SK-N-SH (cell line): ENCODE results near the gene CIAO2B. TPM values are rescaled to one million over a fixed set of nuclear protein-coding genes. Genes with fewer than 3 reads are reported as not detected.

Experiments
- CTCF ChIA-PET: fragments of 300-600, 350-600 bp; formaldehyde crosslinking; extraction: SDS; loops from one replicate; lab custom pipeline; 2021; lab: Yijun Ruan, JAX
- POLR2A ChIA-PET: fragments of 350-600 bp; sonication (Branson Sonifier 250); formaldehyde crosslinking; extraction: SDS; loops from one replicate; lab custom pipeline; 2020; ENCODE audit warnings: antibody characterized with exemption, inconsistent platforms; lab: Yijun Ruan, JAX
- DNase-seq: peaks from one replicate; pipeline ENCODE4 v3.0.0; 2012
- H2AFZ ChIP-seq: fragments of 200-600 bp; sonication (generic); 2 replicates; pipeline ENCODE4 v1.8.1; 2016; ENCODE audit warnings: antibody characterized with exemption, mild to moderate bottlenecking, low read depth
- H3F3A ChIP-seq: fragments of 200-600 bp; sonication (generic); replicated peaks from 2 replicates; pipeline ENCODE3; 2016; ENCODE audit warnings: antibody characterized with exemption, mild to moderate bottlenecking; ENCODE audit not compliant: insufficient read depth
- H3K27ac ChIP-seq, 2 experiments: fragments of 200-500 bp in 1 of 2; fragments of 200-600 bp in 1 of 2; sonication (Bioruptor generic) in 1 of 2; sonication (generic), shearing (Covaris generic) in 1 of 2; 2 replicates each; pipeline versions ENCODE4 v1.5.1 to v1.6.1; 2014 to 2016; ENCODE audit warnings: low read depth in 2 of 2, inconsistent platforms in 1 of 2, low read length in 1 of 2, mild to moderate bottlenecking in 1 of 2, mixed read lengths in 1 of 2
- H3K27me3 ChIP-seq: fragments of 200-600 bp; sonication (generic), shearing (Covaris generic); 2 replicates; pipeline ENCODE4 v1.6.1; 2016; ENCODE audit warnings: mixed run types; ENCODE audit not compliant: insufficient read depth
- H3K36me3 ChIP-seq, 2 experiments: fragments of 200-500 bp in 1 of 2; fragments of 200-600 bp in 1 of 2; sonication (Bioruptor generic) in 1 of 2; sonication (generic) in 1 of 2; replicated peaks in 1 of 2; 2 replicates each; pipeline versions ENCODE3 to v1.5.1; 2014 to 2016; ENCODE audit warnings: low read length in 1 of 2, mild to moderate bottlenecking in 1 of 2; ENCODE audit not compliant: insufficient read depth in 2 of 2, control insufficient read depth in 1 of 2
- H3K4me1 ChIP-seq, 2 experiments: fragments of 200-500 bp in 1 of 2; fragments of 200-600 bp in 1 of 2; sonication (Bioruptor generic) in 1 of 2; sonication (generic), shearing (Covaris generic) in 1 of 2; 2 replicates each; pipeline versions ENCODE4 v1.5.1 to v1.6.1; 2014 to 2016; ENCODE audit warnings: low read depth in 1 of 2, low read length in 1 of 2, mixed run types in 1 of 2; ENCODE audit not compliant: insufficient read depth in 2 of 2, control insufficient read depth in 1 of 2
- H3K4me2 ChIP-seq: fragments of 200-600 bp; sonication (generic), shearing (Covaris generic); 2 replicates; pipeline ENCODE4 v1.6.1; 2017; ENCODE audit warnings: mixed run types
- H3K4me3 ChIP-seq, 2 experiments: fragments of 200-500 bp in 1 of 2; fragments of 200-600 bp in 1 of 2; sonication (Bioruptor generic) in 1 of 2; sonication (generic), shearing (Covaris generic) in 1 of 2; 2 replicates each; pipeline versions ENCODE4 v1.5.1 to v1.8.1; 2014 to 2016; ENCODE audit warnings: low read depth in 2 of 2, inconsistent platforms in 1 of 2, low read length in 1 of 2, mild to moderate bottlenecking in 1 of 2, mixed read lengths in 1 of 2, moderate library complexity in 1 of 2
- H3K79me2 ChIP-seq: fragments of 200-600 bp; sonication (generic); 2 replicates; pipeline ENCODE4 v1.8.1; 2017; ENCODE audit warnings: mild to moderate bottlenecking; ENCODE audit not compliant: insufficient read depth
- H3K9ac ChIP-seq: fragments of 200-600 bp; sonication (generic); 2 replicates; pipeline ENCODE4 v1.6.1; 2017; ENCODE audit warnings: mixed run types
- H3K9me2 ChIP-seq: fragments of 200-600 bp; sonication (generic); 2 replicates; pipeline ENCODE4 v1.6.1; 2017; ENCODE audit warnings: mixed run types
- H3K9me3 ChIP-seq: fragments of 200-600 bp; sonication (generic); 2 replicates; pipeline ENCODE4 v1.6.1; 2017; ENCODE audit warnings: mixed run types, mild to moderate bottlenecking, moderate library complexity
- H4K20me1 ChIP-seq: fragments of 200-600 bp; sonication (generic); 2 replicates; pipeline ENCODE4 v1.6.1; 2017; ENCODE audit warnings: mild to moderate bottlenecking, mixed run types; ENCODE audit not compliant: insufficient read depth
- CHD2 ChIP-seq: fragments of 150-350 bp; IDR thresholded peaks from 2 replicates; pipeline ENCODE4 v1.6.1; 2018; ENCODE audit warnings: low read length; ENCODE audit not compliant: partially characterized antibody
- ELF1 ChIP-seq: IDR thresholded peaks from 2 replicates; pipeline ENCODE4 v1.4.0; 2012
- EP300 ChIP-seq, 2 experiments: IDR thresholded peaks; 2 replicates each; pipeline versions ENCODE4 v1.4.0 to v1.6.1; 2012; ENCODE audit warnings: borderline replicate concordance in 1 of 2, low read depth in 1 of 2, low read length in 1 of 2
- FOSL2 ChIP-seq: IDR thresholded peaks from 2 replicates; pipeline ENCODE4 v1.4.0; 2012; ENCODE audit warnings: low read depth, mild to moderate bottlenecking, moderate library complexity, borderline replicate concordance
- FOXJ3 ChIP-seq: sonication (generic); formaldehyde crosslinking; IDR thresholded peaks from 2 replicates; pipeline ENCODE4 v1.5.1; 2020; ENCODE audit warnings: mild to moderate bottlenecking, missing genetic modification reagents
- GABPA ChIP-seq: IDR thresholded peaks from 2 replicates; pipeline ENCODE4 v1.4.0; 2012; ENCODE audit warnings: low read depth, mild to moderate bottlenecking
- MXI1 ChIP-seq: IDR thresholded peaks from 2 replicates; pipeline ENCODE4 v1.6.1; 2012; ENCODE audit warnings: mild to moderate bottlenecking, low read depth, low read length, improper control_type of control experiment
- NRF1 ChIP-seq: IDR thresholded peaks from 2 replicates; pipeline ENCODE4 v1.6.1; 2012; ENCODE audit warnings: low read depth, mild to moderate bottlenecking, low read length
- PBX3 ChIP-seq: IDR thresholded peaks from 2 replicates; pipeline ENCODE4; 2012
- POLR2AphosphoS5 ChIP-seq: IDR thresholded peaks from 2 replicates; pipeline ENCODE4 v1.6.1; 2012; ENCODE audit warnings: low read depth, low read length
- RFX5 ChIP-seq: IDR thresholded peaks from 2 replicates; pipeline ENCODE4 v1.6.1; 2012; ENCODE audit warnings: mild to moderate bottlenecking, improper control_type of control experiment, low read length
- SIN3A ChIP-seq: IDR thresholded peaks from 2 replicates; pipeline ENCODE4 v1.6.1; 2012; ENCODE audit warnings: low read depth, mild to moderate bottlenecking, low read length, moderate library complexity, borderline replicate concordance
- TCF12 ChIP-seq: IDR thresholded peaks from 2 replicates; pipeline ENCODE4 v1.4.0; 2012
- USF2 ChIP-seq: fragments of 150-350 bp; IDR thresholded peaks from 2 replicates; pipeline ENCODE4 v1.6.1; 2017; ENCODE audit warnings: antibody characterized with exemption, low read length, low read depth, borderline replicate concordance
- ZBTB33 ChIP-seq: IDR thresholded peaks from 2 replicates; pipeline ENCODE4 v1.4.0; 2012; ENCODE audit warnings: low read depth, borderline replicate concordance
- WGBS: methylation state at CpG from one replicate; pipeline ENCODE4 v1.1.6; 2017; ENCODE audit warnings: low lambda C conversion rate; 5-methylcytosine and 5-hydroxymethylcytosine counted together
- polyA plus RNA-seq, 3 experiments: library from polyadenylated mRNA; depleted of rRNA; stranded (reverse); fragments of >200 nt; gene quantifications; 2 replicates each; pipeline ENCODE4 v1.2.3, GENCODE V29; 2012

Gene CIAO2B
- polyA plus RNA-seq, 1 of the 3 experiments (the other 2 are of a cell fraction), result 665 TPM

- DNase-seq, result no peak
- WGBS, result 97% methylated on average over 4 of the region's 4 CpGs
- CTCF ChIA-PET, result interaction anchor here (1.5 to 1.6 kb wide), 2 partner anchors 17 to 42 kb away, joined by 4 to 5 read pairs; no protein-coding TSS in a partner anchor
- Histone ChIP-seq H3K9me2 (no peaks in the 10 kb centered on the region), H3K9ac (no peak overlapping the region), H2AFZ (no peak overlapping the region), H3K36me3 (peaks cover 18 to 41% of the 10 kb centered on the region in 2 experiments), H3K79me2 (peaks cover 64% of the 10 kb centered on the region), H4K20me1 (peaks cover 24% of the 10 kb centered on the region), H3K9me3 (no peaks in the 10 kb centered on the region), H3F3A (peaks cover under 1% of the 10 kb centered on the region), H3K27ac (no peak overlapping the region), H3K4me2 (peak overlapping the region; percentile 96; the same call in 1 of the 2 replicates), H3K4me1 (peaks cover 7 to 24% of the 10 kb centered on the region in 2 experiments; a peak in 2 of 4 replicates), H3K27me3 (no peaks in the 10 kb centered on the region), H3K4me3 (no peak overlapping the region; a peak in 1 of 4 replicates)
- TF ChIP-seq TCF12, result no peak
- TF ChIP-seq ELF1, result no peak
- no peak for TF ChIP-seq USF2
- no peak for TF ChIP-seq SIN3A
- no peak for TF ChIP-seq CHD2
- TF ChIP-seq NRF1, result no peak
- POLR2A ChIA-PET, result no interaction called here
Measured at GRCh38 chr16:66936889-66937554, 2.8 kb upstream of the CIAO2B start.

GRCh38 chr16:66936462-66936861 lies 2.3 kb upstream of the CIAO2B start:
- H3K9ac ChIP-seq, result peak overlapping the region; percentile 97; the same call in 1 of the 2 replicates
- H3K4me1 ChIP-seq, result peaks cover 7 to 24% of the 10 kb centered on the region in 2 experiments; a peak in 2 of 4 replicates
- peaks cover 65% of the 10 kb centered on the region for H3K79me2 ChIP-seq
- H3K9me3 ChIP-seq, result no peaks in the 10 kb centered on the region
- WGBS, result 100% methylated on average over 5 of the region's 6 CpGs
- H4K20me1 ChIP-seq, result peaks cover 24% of the 10 kb centered on the region
- H3K4me3 ChIP-seq, result no peak overlapping the region; a peak in 1 of 4 replicates
- TF ChIP-seq EP300 (IDR thresholded peaks at IDR 0.05; ENCODE audit: borderline replicate concordance in 1 of 2, low read depth in 1 of 2, low read length in 1 of 2) (no peak), FOXJ3 (CRISPR knock-in tag) (no peak), ZBTB33 (no peak), RFX5 (no peak), NRF1 (no peak), GABPA (no peak), PBX3 (no peak), POLR2AphosphoS5 (no peak), USF2 (no peak), MXI1 (no peak), FOSL2 (no peak)
- H3K36me3 ChIP-seq, result peaks cover 18 to 38% of the 10 kb centered on the region in 2 experiments
- H2AFZ ChIP-seq, result no peak overlapping the region
- POLR2A ChIA-PET, result no interaction called here
- no peak for DNase-seq
- peaks cover 6% of the 10 kb centered on the region for H3F3A ChIP-seq
- no peak overlapping the region for H3K27ac ChIP-seq
- no peaks in the 10 kb centered on the region for H3K27me3 ChIP-seq
- H3K4me2 ChIP-seq, result peak overlapping the region; percentile 96
- no peaks in the 10 kb centered on the region for H3K9me2 ChIP-seq
- CTCF ChIA-PET, result interaction anchor here (1.5 to 1.6 kb wide), 2 partner anchors 18 to 41 kb away, joined by 4 to 5 read pairs; no protein-coding TSS in a partner anchor
